PC-9 (cell line): Measurements from ENCODE around the gene IQSEC1. TPM values are rescaled to one million over a fixed set of nuclear protein-coding genes. Genes with fewer than 3 reads are reported as not detected.

Source experiments
- BruUV-seq: library from RNA; stranded (reverse); fragments of 400-500 nt; replicated peaks from 2 replicates; lab custom pipeline; 2021; lab: Mats Ljungman, UMichigan
- CTCF ChIA-PET: fragments of 300-600 bp; sonication (Branson Sonifier 250); formaldehyde crosslinking; loops from one replicate; lab custom pipeline; 2022; ENCODE audit warnings: antibody characterized with exemption; lab: Charles Lee
- POLR2A ChIA-PET: fragments of 300-600 bp; sonication (Branson Sonifier 250); formaldehyde crosslinking; loops from one replicate; lab custom pipeline; 2022; ENCODE audit warnings: antibody characterized with exemption; ENCODE audit not compliant: unreplicated experiment; lab: Charles Lee
- DNase-seq, 2 experiments: peaks; one replicate each; pipeline versions ENCODE4 v3.0.0 to v3.0.0-alpha.2; 2015 to 2022; ENCODE audit warnings: mixed read lengths in 1 of 2
- H2AFZ ChIP-seq: fragments of 200-600 bp; sonication (generic); 2 replicates; pipeline ENCODE4 v1.8.1; 2017; ENCODE audit warnings: antibody characterized with exemption
- H3F3A ChIP-seq: fragments of 200-600 bp; sonication (generic); 2 replicates; pipeline ENCODE4 v1.8.1; 2017; ENCODE audit warnings: antibody characterized with exemption, mild to moderate bottlenecking, low read depth; ENCODE audit not compliant: insufficient read depth
- H3K27ac ChIP-seq: fragments of 200-600 bp; sonication (generic); 2 replicates; pipeline ENCODE4 v1.6.1; 2016; ENCODE audit warnings: mixed run types
- H3K27me3 ChIP-seq: fragments of 200-600 bp; sonication (generic); 2 replicates; pipeline ENCODE4 v1.6.1; 2016; ENCODE audit warnings: low read depth, mixed run types; ENCODE audit not compliant: insufficient read depth
- H3K36me3 ChIP-seq: fragments of 200-600 bp; sonication (generic); 2 replicates; pipeline ENCODE4 v1.6.1; 2016; ENCODE audit warnings: low read depth, mixed run types
- H3K4me1 ChIP-seq: fragments of 200-600 bp; sonication (generic); replicated peaks from 2 replicates; pipeline ENCODE4 v1.6.1; 2016; ENCODE audit warnings: mixed run types; ENCODE audit not compliant: insufficient read depth
- H3K4me2 ChIP-seq: fragments of 200-600 bp; sonication (generic); 2 replicates; pipeline ENCODE4 v1.6.1; 2017; ENCODE audit warnings: mixed run types
- H3K4me3 ChIP-seq: fragments of 200-600 bp; sonication (generic); 2 replicates; pipeline ENCODE4 v1.6.1; 2016; ENCODE audit warnings: mixed run types
- H3K79me2 ChIP-seq: fragments of 200-600 bp; sonication (generic); 2 replicates; pipeline ENCODE4 v1.6.1; 2017; ENCODE audit warnings: low read depth, mixed run types
- H3K9me2 ChIP-seq: fragments of 200-600 bp; sonication (generic); 2 replicates; pipeline ENCODE4 v1.8.1; 2017; ENCODE audit warnings: mild to moderate bottlenecking; ENCODE audit not compliant: insufficient read depth
- H3K9me3 ChIP-seq: fragments of 200-600 bp; sonication (generic); 2 replicates; pipeline ENCODE4 v1.8.1; 2016; ENCODE audit warnings: low read depth; ENCODE audit not compliant: insufficient read depth
- H4K20me1 ChIP-seq: fragments of 200-600 bp; sonication (generic); 2 replicates; pipeline ENCODE4 v1.8.1; 2017; ENCODE audit not compliant: insufficient read depth
- EZH2 ChIP-seq: fragments of 200-600 bp; sonication (generic); IDR thresholded peaks from 2 replicates; pipeline ENCODE4 v1.8.0; 2017; ENCODE audit warnings: antibody characterized with exemption, low read depth
- intact Hi-C: fragments of 100-400 bp; cut with micrococcal nuclease; formaldehyde crosslinking; loops from one replicate; pipeline ENCODE4 v1.10.0; 2022; ENCODE audit not compliant: unreplicated experiment
- total RNA-seq: library from RNA; stranded (reverse); gene quantifications from 2 replicates; pipeline ENCODE4 v1.2.3, GENCODE V29; 2021
- TF ChIP-seq, protein P1 (sequence below): fragments of 200-600 bp; sonication (generic); conservative IDR thresholded peaks from 2 replicates; pipeline ENCODE4 v1.6.1; 2017; ENCODE audit warnings: mixed run types, antibody characterized with exemption, mild to moderate bottlenecking, moderate library complexity

IQSEC1 gene
- total RNA-seq, 1 experiment from 2014 or later: 30.7 TPM

GRCh38 chr3:12935861-12936830 lies 137.1 kb downstream of the IQSEC1 start:
- no TSS peak for BruUV-seq
- H3K4me1 ChIP-seq: no peaks in the 10 kb centered on the region

DNA sequence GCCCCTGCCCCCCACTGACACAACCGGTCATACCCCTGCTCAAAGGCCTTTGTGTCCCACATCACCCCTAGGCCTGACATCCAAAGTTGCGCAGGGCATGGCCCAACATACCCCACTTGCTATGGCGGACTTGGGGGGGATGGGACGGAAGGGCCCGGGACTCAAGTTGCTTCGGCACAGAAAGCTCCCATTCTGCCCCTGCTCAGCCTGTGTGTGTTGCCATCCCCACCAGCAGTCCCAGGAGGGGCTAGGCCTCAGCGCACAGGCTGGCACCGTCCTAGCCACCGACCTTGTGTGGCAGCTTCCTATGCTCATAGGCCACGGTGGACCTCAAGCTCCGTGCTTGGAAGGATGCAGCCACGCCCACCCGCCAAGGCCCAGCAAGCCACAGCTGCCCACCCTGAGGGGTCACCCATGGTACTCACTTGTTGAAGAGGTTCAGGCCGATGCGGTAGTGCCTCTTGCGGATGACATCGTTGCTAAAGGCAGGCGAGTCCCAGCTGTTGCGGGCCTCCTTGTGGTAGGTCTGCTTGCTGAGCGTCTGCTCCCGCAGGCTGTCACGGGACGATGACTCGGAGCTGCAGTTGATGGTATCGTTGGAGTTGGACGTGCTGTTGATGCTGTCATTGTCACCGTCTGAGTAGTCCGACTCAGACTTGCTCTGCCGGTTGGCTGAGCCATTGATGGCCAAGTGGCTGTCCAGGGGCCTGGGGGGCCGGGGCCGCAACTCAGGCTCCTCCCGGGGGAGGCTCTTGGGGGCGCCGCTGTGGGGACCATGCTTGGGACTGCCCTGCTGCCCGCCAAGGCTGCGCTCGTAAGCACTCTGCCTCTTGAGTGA lies 138.0 kb downstream of the IQSEC1 start:
- H3K36me3 ChIP-seq: no peaks in the 10 kb centered on the region; the same call in 1 of the 2 replicates
- no peaks in the 10 kb centered on the region for H3K27me3 ChIP-seq
- no peak overlapping the region for H3K4me3 ChIP-seq
- H3K9me2 ChIP-seq: no peaks in the 10 kb centered on the region
- BruUV-seq: no TSS peak
- DNase-seq: no peak
- no peaks in the 10 kb centered on the region; the same call in 1 of the 2 replicates for H3F3A ChIP-seq
- TF ChIP-seq EZH2: no peak
- TF ChIP-seq, protein P1, sequence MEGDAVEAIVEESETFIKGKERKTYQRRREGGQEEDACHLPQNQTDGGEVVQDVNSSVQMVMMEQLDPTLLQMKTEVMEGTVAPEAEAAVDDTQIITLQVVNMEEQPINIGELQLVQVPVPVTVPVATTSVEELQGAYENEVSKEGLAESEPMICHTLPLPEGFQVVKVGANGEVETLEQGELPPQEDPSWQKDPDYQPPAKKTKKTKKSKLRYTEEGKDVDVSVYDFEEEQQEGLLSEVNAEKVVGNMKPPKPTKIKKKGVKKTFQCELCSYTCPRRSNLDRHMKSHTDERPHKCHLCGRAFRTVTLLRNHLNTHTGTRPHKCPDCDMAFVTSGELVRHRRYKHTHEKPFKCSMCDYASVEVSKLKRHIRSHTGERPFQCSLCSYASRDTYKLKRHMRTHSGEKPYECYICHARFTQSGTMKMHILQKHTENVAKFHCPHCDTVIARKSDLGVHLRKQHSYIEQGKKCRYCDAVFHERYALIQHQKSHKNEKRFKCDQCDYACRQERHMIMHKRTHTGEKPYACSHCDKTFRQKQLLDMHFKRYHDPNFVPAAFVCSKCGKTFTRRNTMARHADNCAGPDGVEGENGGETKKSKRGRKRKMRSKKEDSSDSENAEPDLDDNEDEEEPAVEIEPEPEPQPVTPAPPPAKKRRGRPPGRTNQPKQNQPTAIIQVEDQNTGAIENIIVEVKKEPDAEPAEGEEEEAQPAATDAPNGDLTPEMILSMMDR: no peak
- H3K9me3 ChIP-seq: no peaks in the 10 kb centered on the region
- H4K20me1 ChIP-seq: peaks cover 39% of the 10 kb centered on the region
- no peak overlapping the region for H2AFZ ChIP-seq
- ChIA-PET CTCF (no interaction called here), POLR2A (no interaction called here)
- no peak overlapping the region for H3K27ac ChIP-seq
- H3K79me2 ChIP-seq: no peaks in the 10 kb centered on the region
- intact Hi-C loops: no loop called here
- no peak overlapping the region for H3K4me2 ChIP-seq
- no peaks in the 10 kb centered on the region for H3K4me1 ChIP-seq

More at GRCh38 chr3:12935861-12936830, 137.1 kb downstream of the IQSEC1 start:
- Histone ChIP-seq H3K27me3 (no peaks in the 10 kb centered on the region), H3K27ac (no peak overlapping the region), H3K36me3 (no peaks in the 10 kb centered on the region; the same call in 1 of the 2 replicates), H3K79me2 (no peaks in the 10 kb centered on the region), H3K4me3 (no peak overlapping the region), H3F3A (no peaks in the 10 kb centered on the region; the same call in 1 of the 2 replicates), H3K4me2 (no peak overlapping the region), H2AFZ (no peak overlapping the region), H3K9me2 (no peaks in the 10 kb centered on the region), H4K20me1 (peaks cover 37% of the 10 kb centered on the region), H3K9me3 (no peaks in the 10 kb centered on the region)
- no peak for TF ChIP-seq EZH2
- TF ChIP-seq, protein P1: no peak
- CTCF ChIA-PET: no interaction called here
- POLR2A ChIA-PET: no interaction called here
- no peak for DNase-seq
- intact Hi-C loops: no loop called here

- no peaks in the 10 kb centered on the region for H3K9me3 ChIP-seq
- no peak overlapping the region for H2AFZ ChIP-seq
- ChIA-PET CTCF (interaction anchor here (0.6 kb wide), 1 partner anchor 86 kb away, joined by 3 read pairs; no protein-coding TSS in a partner anchor), POLR2A (no interaction called here)
- BruUV-seq: no TSS peak
- H3K4me3 ChIP-seq: no peak overlapping the region
- H3K36me3 ChIP-seq: no peaks in the 10 kb centered on the region; the same call in 1 of the 2 replicates
- intact Hi-C loops: no loop called here
- TF ChIP-seq, protein P1: no peak
- TF ChIP-seq EZH2: no peak
- H3K9me2 ChIP-seq: no peaks in the 10 kb centered on the region
- no peaks in the 10 kb centered on the region for H3K79me2 ChIP-seq
- no peak for DNase-seq
- H4K20me1 ChIP-seq: peaks cover 41% of the 10 kb centered on the region
- H3K27me3 ChIP-seq: no peaks in the 10 kb centered on the region
- no peaks in the 10 kb centered on the region for H3F3A ChIP-seq
- H3K27ac ChIP-seq: no peak overlapping the region
- no peak overlapping the region for H3K4me2 ChIP-seq
- H3K4me1 ChIP-seq: no peaks in the 10 kb centered on the region
Measured at GRCh38 chr3:12934431-12934830, 138.8 kb downstream of the IQSEC1 start.
